IPS DF 4.7 (cell line): ENCODE measurements around the gene PGLYRP2.
"Not testable (repeated sequence)": the region's sequence is repeated elsewhere in the genome, so short reads cannot be mapped to it uniquely, and the experiment has no call there.

ENCODE experiments used
- DNase-seq: peaks from one replicate; pipeline ENCODE4 v3.0.0-alpha.2; 2013; ENCODE audit warnings: low spot score; ENCODE audit errors: extremely low read depth

The PGLYRP2 gene

GRCh38 chr19:15479391-15480345, at the start of gene PGLYRP2:
Gene PGLYRP2 (minus strand): TSS chr19:15479501. CDS start chr19:15479371, 130 bp downstream.
- no peak for DNase-seq

- DNase-seq, result no peak
Observed at GRCh38 chr19:15527705-15528104, 48.4 kb upstream of the PGLYRP2 start.

- DNase-seq, result no peak
Observed at GRCh38 chr19:15526408-15526807, 47.1 kb upstream of the PGLYRP2 start.

- DNase-seq, result no peak
Observed at GRCh38 chr19:15525291-15525690, 46.0 kb upstream of the PGLYRP2 start.

- no peak for DNase-seq
Observed at GRCh38 chr19:15524781-15525180, 45.5 kb upstream of the PGLYRP2 start.

- no peak for DNase-seq
Observed at GRCh38 chr19:15519433-15519976, 40.2 kb upstream of the PGLYRP2 start.

GRCh38 chr19:15517778-15518177, 38.5 kb upstream of the PGLYRP2 start:
- DNase-seq, result no peak

- no peak for DNase-seq
Observed at GRCh38 chr19:15516363-15516762, 37.1 kb upstream of the PGLYRP2 start.

- not testable (repeated sequence) for DNase-seq
Observed at GRCh38 chr19:15515227-15515625, 35.9 kb upstream of the PGLYRP2 start.

- no peak for DNase-seq
Observed at GRCh38 chr19:15511671-15512424, 32.5 kb upstream of the PGLYRP2 start.

- no peak for DNase-seq
Observed at GRCh38 chr19:15508035-15508710, 28.9 kb upstream of the PGLYRP2 start, which contains the start of gene CYP4F22. Gene CYP4F22 (plus strand): TSS chr19:15508525. CDS start chr19:15525337, 16,812 bp downstream.

GRCh38 chr19:15507068-15508034, 28.1 kb upstream of the PGLYRP2 start:
- no peak for DNase-seq

GRCh38 chr19:15506074-15506571, 26.8 kb upstream of the PGLYRP2 start:
- DNase-seq, result no peak

GRCh38 chr19:15502264-15502663, 23.0 kb upstream of the PGLYRP2 start:
- DNase-seq, result no peak

- DNase-seq, result no peak
Observed at GRCh38 chr19:15501596-15501995, 22.3 kb upstream of the PGLYRP2 start.

- DNase-seq, result no peak
Observed at GRCh38 chr19:15498910-15499309, 19.6 kb upstream of the PGLYRP2 start.

GRCh38 chr19:15498156-15498858, 19.0 kb upstream of the PGLYRP2 start:
- no peak for DNase-seq

- DNase-seq, result no peak
Observed at GRCh38 chr19:15495151-15495550, 15.8 kb upstream of the PGLYRP2 start.

GRCh38 chr19:15488489-15489226, 9.4 kb upstream of the PGLYRP2 start:
- DNase-seq, result no peak
